ENCODE results near the gene DPEP3. TPM values are rescaled to one million over a fixed set of nuclear protein-coding genes. Genes with fewer than 3 reads are reported as not detected.
"Not testable (repeated sequence)": the region's sequence is repeated elsewhere in the genome, so short reads cannot be mapped to it uniquely, and the experiment has no call there.

DPEP3 gene
- total RNA-seq, 1 donor from 2014 or later: not detected

GRCh38 chr16:67977469-67978227, 2.7 kb downstream of the DPEP3 start:
- no peaks in the 10 kb centered on the region for H3K27me3 ChIP-seq
- H3K36me3 ChIP-seq: no peaks in the 10 kb centered on the region
- no peak overlapping the region for H3K4me3 ChIP-seq
- intact Hi-C loops (cut with DNase I): no loop called here
- H3K27ac ChIP-seq: no peak overlapping the region
- H3K9me3 ChIP-seq: no peaks in the 10 kb centered on the region
- H3K4me1 ChIP-seq: no peaks in the 10 kb centered on the region
- TF ChIP-seq CTCF (IDR thresholded peaks at IDR 0.05): no peak
- no peak for DNase-seq (ENCODE audit: low spot score in 2 of 2)

- no peak overlapping the region for H3K27ac ChIP-seq
- no peak overlapping the region for H3K4me3 ChIP-seq
- no peak for DNase-seq (ENCODE audit: low spot score in 2 of 2)
- no peaks in the 10 kb centered on the region for H3K9me3 ChIP-seq
- no peak for TF ChIP-seq CTCF (IDR thresholded peaks at IDR 0.05)
- intact Hi-C loops (cut with DNase I): no loop called here
- no peaks in the 10 kb centered on the region for H3K27me3 ChIP-seq
- no peaks in the 10 kb centered on the region for H3K4me1 ChIP-seq
- H3K36me3 ChIP-seq: no peaks in the 10 kb centered on the region
Observed at GRCh38 chr16:67977005-67977404, 3.3 kb downstream of the DPEP3 start.

DNA sequence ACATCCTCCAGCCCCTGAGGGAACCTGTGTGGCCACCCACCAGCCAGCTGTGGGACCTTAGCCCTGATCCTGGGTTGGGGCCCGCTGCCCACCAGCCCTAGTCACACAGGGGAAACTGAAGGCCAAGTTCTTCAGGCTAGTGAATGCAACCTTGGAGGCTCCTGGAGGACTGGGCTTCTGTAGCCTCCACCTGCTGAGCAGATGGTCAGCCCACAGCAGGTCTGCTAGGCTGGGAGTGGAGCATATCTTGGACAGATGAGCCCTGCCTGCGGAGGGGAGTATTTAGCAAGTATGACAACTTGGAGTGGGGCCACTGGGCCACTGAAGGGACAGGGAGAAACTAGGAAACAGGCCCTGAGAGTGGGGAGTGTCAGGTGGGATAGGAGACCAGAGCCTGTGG, 4.1 kb downstream of the DPEP3 start:
- intact Hi-C loops (cut with DNase I): no loop called here

GRCh38 chr16:67975321-67976105, 4.8 kb downstream of the DPEP3 start:
- H3K27me3 ChIP-seq: no peaks in the 10 kb centered on the region
- no peak for DNase-seq (ENCODE audit: low spot score in 2 of 2)
- H3K4me1 ChIP-seq: no peaks in the 10 kb centered on the region
- H3K36me3 ChIP-seq: no peaks in the 10 kb centered on the region
- H3K4me3 ChIP-seq: no peak overlapping the region
- H3K27ac ChIP-seq: no peak overlapping the region
- no peak for TF ChIP-seq CTCF (IDR thresholded peaks at IDR 0.05)
- no peaks in the 10 kb centered on the region for H3K9me3 ChIP-seq
- intact Hi-C loops (cut with DNase I): no loop called here

More for the DNA sequence above, 4.1 kb downstream of the DPEP3 start:
- no peak for DNase-seq (ENCODE audit: low spot score in 2 of 2)
- H3K27me3 ChIP-seq: no peaks in the 10 kb centered on the region
- no peaks in the 10 kb centered on the region for H3K36me3 ChIP-seq
- H3K4me1 ChIP-seq: no peaks in the 10 kb centered on the region
- no peak for TF ChIP-seq CTCF (IDR thresholded peaks at IDR 0.05)
- no peak overlapping the region for H3K27ac ChIP-seq
- no peak overlapping the region for H3K4me3 ChIP-seq
- H3K9me3 ChIP-seq: no peaks in the 10 kb centered on the region

DNA sequence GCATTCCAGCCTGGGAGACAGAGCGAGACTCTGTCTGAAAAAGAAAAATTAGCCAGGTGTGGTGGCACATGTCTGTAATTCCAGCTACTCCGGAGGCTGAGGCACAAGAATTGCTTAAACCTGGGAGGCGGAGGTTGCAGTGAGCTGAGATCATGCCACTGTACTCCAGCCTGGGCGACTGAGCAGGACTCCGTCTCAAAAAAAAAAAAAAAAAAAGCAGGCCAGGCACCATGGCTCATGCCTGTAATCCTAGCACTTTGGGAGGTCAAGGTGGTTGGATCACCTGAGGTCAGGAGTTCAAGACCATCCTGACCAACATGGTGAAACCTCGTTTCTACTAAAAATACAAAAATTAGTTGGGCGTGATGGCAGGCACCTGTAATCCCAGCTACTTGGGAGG, 8.0 kb downstream of the DPEP3 start:
- H3K27ac ChIP-seq; H3K4me3 ChIP-seq; intact Hi-C loops (cut with DNase I); H3K4me1 ChIP-seq; DNase-seq (ENCODE audit: low spot score in 2 of 2); H3K9me3 ChIP-seq; H3K27me3 ChIP-seq; H3K36me3 ChIP-seq: not testable (repeated sequence)

GRCh38 chr16:67971111-67971510, 9.2 kb downstream of the DPEP3 start:
- peaks cover 7 to 15% of the 10 kb centered on the region in 2 donors for H3K4me1 ChIP-seq
- no peak for DNase-seq (ENCODE audit: low spot score in 2 of 2)
- no peak overlapping the region for H3K27ac ChIP-seq
- intact Hi-C loops (cut with DNase I): no loop called here
- TF ChIP-seq CTCF (IDR thresholded peaks at IDR 0.05): no peak
- no peaks in the 10 kb centered on the region for H3K9me3 ChIP-seq
- no peaks in the 10 kb centered on the region for H3K27me3 ChIP-seq
- H3K4me3 ChIP-seq: no peak overlapping the region
- no peaks in the 10 kb centered on the region for H3K36me3 ChIP-seq
